DMS79 treated with DMSO at 0.1 percent for 48 hours (cell line): ENCODE results near the gene RASA3.

Source experiments
- DNase-seq: peaks from one replicate; lab custom pipeline; 2025; lab: John Stamatoyannopoulos, UW

RASA3 gene

GRCh38 chr13:113969311-113969972 is 163.0 kb downstream of the RASA3 start:
- DNase-seq: no peak

- DNase-seq: no peak
Observed at GRCh38 chr13:113968463-113969310, 163.7 kb downstream of the RASA3 start.

DNA sequence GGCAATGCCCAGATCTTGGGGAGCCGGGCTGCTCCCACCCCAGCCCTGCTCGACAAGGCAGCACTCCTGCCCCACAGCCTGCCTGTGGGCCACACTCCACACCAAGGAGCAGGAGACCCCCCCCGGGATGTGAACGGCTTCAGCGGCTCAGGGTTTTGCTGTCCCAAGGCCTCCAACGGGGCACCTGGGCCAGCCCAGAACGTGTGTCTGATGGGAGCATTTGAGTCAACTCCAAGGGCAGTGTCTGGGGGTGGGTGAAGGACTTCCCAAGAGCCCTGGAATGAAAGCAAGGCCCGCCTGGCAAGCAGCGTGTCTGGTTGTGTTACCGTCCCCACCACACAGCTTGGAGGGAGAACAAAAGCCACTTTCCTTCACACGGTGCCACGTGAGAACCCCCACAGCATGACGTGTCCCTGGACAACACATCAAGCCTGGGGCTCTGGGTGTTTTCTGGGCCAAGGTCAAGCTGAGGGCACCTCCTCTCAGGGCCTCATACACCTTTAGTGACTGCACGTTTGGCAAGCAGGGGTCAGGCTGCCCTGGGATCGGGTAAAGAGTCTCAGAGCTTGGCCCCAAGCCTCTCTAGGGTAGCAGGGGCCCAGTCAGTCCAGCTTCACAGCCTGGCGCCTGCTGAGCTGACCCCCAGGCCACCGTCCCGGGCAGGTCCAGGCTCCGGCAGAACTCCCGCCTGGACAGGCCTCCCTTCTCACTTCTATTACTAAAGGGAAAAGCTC is 164.5 kb downstream of the RASA3 start:
- no peak for DNase-seq

DNA sequence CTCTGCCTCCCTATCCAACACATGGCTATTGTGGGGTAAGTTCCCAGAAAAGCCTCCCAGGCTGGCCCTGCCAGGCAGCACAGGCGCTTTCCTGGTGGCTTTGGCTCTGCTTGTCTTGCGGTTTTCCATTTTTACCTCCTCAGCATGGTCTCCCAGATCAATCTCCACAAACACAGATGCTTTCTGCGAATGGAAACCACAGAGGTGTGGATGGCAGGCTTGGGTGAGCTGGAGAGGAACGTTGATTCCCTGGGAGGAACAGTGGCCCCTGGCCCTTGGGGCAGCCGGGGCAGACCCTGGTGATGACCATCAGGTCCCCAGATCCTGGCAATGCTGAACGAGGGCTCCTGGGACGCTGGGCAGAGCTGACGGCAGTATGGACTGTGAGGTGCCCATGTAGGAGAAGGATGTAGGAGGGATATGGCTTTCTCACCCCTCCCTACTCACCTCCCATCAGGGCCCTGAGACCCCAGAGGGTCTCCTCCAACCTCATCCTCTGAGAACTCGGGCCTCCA is 165.2 kb downstream of the RASA3 start:
- DNase-seq: no peak

DNA sequence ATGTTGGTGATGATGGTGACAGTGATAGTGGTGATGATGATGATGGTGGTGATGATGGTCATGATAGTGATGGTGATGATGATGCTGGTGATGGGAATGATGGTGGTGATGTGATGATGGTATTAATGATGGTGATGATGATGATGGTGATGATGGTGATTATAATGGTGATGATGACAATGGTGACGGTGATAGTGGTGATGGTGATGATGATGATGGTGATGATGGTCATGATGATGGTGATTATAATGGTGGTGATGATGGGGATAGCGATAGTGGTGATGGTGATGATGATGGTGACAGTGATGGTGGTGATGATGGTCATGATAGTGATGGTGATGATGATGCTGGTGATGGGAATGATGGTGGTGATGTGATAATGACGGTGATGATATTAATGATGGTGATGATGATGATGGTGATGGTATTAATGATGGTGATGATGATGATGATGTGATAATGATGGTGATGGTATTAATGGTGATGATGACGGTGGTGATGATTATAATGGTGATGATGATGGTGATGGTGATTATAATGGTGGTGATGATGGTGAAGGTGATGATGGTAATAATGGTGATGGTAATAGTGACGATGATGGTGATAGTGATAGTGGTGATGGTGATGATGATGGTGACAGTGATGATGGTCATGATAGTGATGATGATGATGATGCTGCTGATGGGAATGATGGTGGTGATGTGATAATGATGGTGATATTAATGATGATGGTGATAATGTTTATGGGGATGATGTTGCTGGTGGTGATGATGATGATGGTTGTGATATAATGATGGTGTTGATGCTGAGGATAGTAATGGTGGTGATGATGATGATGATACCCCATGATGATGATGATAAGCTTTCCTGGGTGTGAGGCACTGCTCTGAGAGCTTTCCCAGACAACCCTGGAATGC is 166.2 kb downstream of the RASA3 start:
- no peak for DNase-seq

DNA sequence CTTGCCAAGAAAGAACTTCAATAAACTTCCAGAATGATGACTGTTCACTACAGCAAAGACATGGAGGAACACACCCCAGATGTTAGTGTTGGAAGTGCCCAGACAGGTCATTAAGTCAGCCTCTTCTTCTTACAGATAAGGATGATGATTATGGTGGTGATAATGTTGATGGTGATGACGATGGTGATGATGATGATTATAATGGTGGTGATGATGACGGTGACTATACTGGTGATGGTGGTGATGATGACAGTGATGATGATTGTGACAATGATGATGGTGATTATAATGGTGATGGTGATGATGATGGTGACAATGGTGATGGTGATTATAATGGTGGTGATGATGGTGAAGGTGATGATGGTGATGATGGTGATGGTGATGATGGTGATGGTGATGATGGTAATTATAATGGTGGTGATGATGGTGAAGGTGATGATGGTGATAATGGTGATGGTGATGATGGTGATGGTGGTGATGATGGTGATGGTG is 167.0 kb downstream of the RASA3 start:
- DNase-seq: no peak

DNA sequence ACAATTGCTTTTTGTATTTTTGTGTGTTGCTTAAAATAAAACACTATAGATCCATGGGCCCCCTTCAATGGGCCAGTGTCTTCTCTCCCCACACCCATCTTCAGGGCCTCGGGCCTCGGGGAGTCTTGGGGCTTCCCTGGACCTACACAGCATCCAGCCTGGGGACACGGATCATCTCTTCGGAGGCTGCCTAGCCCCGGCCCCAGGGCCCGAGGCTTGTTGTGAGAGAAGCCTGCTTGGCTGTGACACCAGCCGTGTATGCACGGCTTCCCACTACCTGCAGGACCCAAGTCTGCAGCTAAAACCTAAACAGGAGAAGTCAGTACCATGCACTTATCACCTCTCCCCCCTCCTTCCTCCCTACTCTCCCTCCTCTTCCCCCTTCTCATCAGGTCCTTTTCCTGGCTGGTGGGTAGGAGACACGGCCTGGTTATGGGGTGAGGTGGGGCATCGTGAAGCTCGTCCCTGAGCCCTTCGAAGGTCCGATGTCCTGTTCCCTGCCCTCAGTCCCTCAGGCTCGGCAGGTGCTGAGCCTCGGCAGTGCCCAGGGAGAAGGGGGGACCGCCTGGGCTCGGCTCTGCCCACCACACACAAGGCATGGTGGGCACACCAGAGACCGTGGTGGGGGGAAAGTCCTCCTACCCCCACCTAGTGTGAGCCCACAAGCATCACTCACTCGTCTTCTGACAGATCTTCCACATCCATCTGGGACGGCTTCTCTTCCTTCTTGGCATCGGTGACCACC is 168.0 kb downstream of the RASA3 start:
- no peak for DNase-seq

DNA sequence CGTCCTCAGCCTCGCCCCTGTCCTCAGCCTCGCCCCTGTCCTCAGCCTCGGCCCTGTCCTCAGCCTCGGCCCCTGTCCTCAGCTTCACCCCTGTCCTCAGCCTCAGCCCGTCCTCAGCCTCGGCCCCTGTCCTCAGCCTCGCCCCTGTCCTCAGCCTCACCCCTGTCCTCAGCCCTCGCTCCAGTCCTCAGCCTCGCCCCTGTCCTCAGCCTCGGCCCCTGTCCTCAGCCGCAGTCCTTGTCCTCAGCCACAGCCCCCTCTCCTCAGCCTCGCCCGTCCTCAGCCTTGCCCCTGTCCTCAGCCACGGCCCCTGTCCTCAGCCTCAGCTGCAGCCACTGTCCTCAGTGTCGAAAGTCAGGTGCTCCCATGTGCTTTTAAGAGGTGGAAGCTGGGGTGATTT is 169.0 kb downstream of the RASA3 start:
- no peak for DNase-seq

GRCh38 chr13:113962975-113963374 is 169.4 kb downstream of the RASA3 start:
- no peak for DNase-seq

GRCh38 chr13:113962386-113962785 is 170.0 kb downstream of the RASA3 start:
- no peak for DNase-seq

GRCh38 chr13:113960276-113960948 is 172.0 kb downstream of the RASA3 start:
- DNase-seq: no peak

- no peak for DNase-seq
Observed at GRCh38 chr13:113959198-113959597, 173.2 kb downstream of the RASA3 start.

DNA sequence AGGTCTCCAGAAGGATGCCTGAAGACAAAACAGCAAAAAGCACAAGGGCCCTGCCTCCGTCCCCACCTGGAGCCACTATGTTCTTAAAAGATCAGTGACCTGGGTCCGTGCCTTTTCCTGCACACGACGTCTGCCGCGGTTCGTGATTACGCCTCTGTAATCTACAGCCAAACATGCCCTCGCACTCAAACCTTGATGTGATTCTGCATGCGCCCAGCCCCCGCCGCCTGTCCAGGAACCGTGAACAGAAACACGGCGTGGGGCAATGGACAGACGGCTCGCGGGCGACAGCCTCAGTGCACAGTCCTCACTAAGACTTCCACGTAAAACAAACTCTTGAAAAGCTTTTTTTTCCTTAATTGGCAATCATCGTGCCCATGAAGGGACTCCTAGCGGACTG is 174.1 kb downstream of the RASA3 start:
- DNase-seq: no peak

- DNase-seq: no peak
Observed at GRCh38 chr13:113956571-113956970, 175.9 kb downstream of the RASA3 start.

GRCh38 chr13:113955691-113956090 is 176.7 kb downstream of the RASA3 start:
- DNase-seq: no peak

DNA sequence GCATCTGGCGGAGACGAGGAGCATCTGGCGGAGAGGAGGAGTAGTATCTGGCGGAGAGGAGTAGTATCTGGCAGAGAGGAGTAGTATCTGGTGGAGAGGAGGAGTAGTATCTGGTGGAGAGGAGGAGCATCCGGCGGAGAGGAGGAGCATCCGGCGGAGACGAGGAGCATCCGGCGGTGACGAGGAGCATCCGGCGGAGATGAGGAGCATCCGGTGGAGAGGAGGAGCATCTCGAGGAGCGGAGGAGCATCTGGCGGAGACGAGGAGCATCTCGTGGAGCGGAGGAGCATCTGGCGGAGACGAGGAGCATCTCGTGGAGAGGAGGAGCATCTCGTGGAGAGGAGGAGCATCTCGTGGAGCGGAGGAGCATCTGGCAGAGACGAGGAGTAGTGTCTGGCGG is 177.2 kb downstream of the RASA3 start:
- no peak for DNase-seq

GRCh38 chr13:113954046-113954835 is 178.2 kb downstream of the RASA3 start:
- no peak for DNase-seq

DNA sequence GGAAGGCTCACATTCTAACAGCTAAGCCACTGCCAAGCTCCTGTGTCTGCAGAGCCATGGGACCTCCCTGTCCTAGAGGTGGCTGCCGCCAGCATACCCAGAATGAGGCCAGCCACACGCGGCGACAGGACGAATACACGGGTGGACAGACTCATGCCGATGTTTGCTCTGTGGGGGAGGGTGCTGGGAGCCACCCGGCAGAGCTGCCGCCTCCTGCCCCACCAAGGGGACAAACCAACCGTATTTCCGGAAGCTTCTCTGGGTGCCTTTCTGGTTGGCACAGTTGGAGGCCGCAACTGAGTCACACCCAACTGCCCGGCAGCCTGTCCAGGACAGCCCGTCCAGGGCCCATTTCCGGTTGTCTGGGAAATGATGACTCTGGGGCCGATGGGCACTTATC is 178.9 kb downstream of the RASA3 start:
- DNase-seq: no peak

- no peak for DNase-seq
Observed at GRCh38 chr13:113952983-113953520, 179.4 kb downstream of the RASA3 start.
